Stomach (tissue), 4 donors: ENCODE results near the gene SERPINA5.

Experiments
- EP300 ChIP-seq: sonication (generic); formaldehyde crosslinking; IDR thresholded peaks from one replicate; pipeline ENCODE4 v1.6.1; 2017; ENCODE audit warnings: antibody characterized with exemption
- POLR2A ChIP-seq, 4 donors: fragments of 450-650 bp; IDR thresholded peaks; one replicate each; pipeline ENCODE4 v1.6.1; 2016; ENCODE audit warnings: antibody characterized with exemption in 4 of 4, control low read depth in 2 of 4, mild to moderate bottlenecking in 1 of 4, moderate library complexity in 1 of 4
- TF ChIP-seq, protein P1 (sequence below), 7 experiments: fragments of 450-650 bp in 4 of 7; fragments of 200-600 bp in 3 of 7; sonication (generic) in 3 of 7; IDR thresholded peaks; one replicate each; pipeline ENCODE4 v1.5.1; 2016 to 2019; ENCODE audit warnings: antibody characterized with exemption in 7 of 7, control low read depth in 2 of 7, mild to moderate bottlenecking in 1 of 7

GRCh38 chr14:94598506-94598815, 17.2 kb downstream of the SERPINA5 start:
- no peak for TF ChIP-seq POLR2A (IDR thresholded peaks at IDR 0.05)
- TF ChIP-seq, protein P1, sequence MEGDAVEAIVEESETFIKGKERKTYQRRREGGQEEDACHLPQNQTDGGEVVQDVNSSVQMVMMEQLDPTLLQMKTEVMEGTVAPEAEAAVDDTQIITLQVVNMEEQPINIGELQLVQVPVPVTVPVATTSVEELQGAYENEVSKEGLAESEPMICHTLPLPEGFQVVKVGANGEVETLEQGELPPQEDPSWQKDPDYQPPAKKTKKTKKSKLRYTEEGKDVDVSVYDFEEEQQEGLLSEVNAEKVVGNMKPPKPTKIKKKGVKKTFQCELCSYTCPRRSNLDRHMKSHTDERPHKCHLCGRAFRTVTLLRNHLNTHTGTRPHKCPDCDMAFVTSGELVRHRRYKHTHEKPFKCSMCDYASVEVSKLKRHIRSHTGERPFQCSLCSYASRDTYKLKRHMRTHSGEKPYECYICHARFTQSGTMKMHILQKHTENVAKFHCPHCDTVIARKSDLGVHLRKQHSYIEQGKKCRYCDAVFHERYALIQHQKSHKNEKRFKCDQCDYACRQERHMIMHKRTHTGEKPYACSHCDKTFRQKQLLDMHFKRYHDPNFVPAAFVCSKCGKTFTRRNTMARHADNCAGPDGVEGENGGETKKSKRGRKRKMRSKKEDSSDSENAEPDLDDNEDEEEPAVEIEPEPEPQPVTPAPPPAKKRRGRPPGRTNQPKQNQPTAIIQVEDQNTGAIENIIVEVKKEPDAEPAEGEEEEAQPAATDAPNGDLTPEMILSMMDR (IDR thresholded peaks at IDR 0.05), result no peak
- TF ChIP-seq EP300, result no peak
